Gastroesophageal sphincter (tissue), 4 donors: Measurements from ENCODE around the gene HSBP1L1. TPM values are rescaled to one million over a fixed set of nuclear protein-coding genes. Genes with fewer than 3 reads are reported as not detected.

Experiments
- ATAC-seq: fragments of 150-250 bp; one replicate; pipeline ENCODE4 v1.9.1; 2016; ENCODE audit warnings: mild to moderate bottlenecking, moderate library complexity
- H3K27ac ChIP-seq, 4 donors: fragments of 200-600 bp; sonication (generic) in 3 of 4; 1 replicate in 3 of 4; 2 replicates in 1 of 4; pipeline ENCODE4 v1.5.1; 2016 to 2019
- H3K27me3 ChIP-seq: fragments of 200-600 bp; sonication (generic); one replicate; pipeline ENCODE4 v1.5.1; 2019
- H3K36me3 ChIP-seq, 2 donors: fragments of 200-600 bp; sonication (generic); one replicate each; pipeline ENCODE4 v1.5.1; 2019; ENCODE audit warnings: control low read depth in 1 of 2
- H3K4me1 ChIP-seq, 3 donors: fragments of 200-600 bp; sonication (generic); 1 replicate in 2 of 3; 2 replicates in 1 of 3; pipeline ENCODE4 v1.5.1; 2016 to 2019; ENCODE audit warnings: control low read depth in 2 of 3
- H3K4me3 ChIP-seq, 2 donors: fragments of 200-600 bp; sonication (generic); one replicate each; pipeline ENCODE4 v1.5.1; 2019; ENCODE audit warnings: mild to moderate bottlenecking in 1 of 2, moderate library complexity in 1 of 2
- H3K9me3 ChIP-seq, 3 donors: fragments of 200-600 bp; sonication (generic); one replicate each; pipeline ENCODE4 v1.5.1; 2017 to 2019; ENCODE audit warnings: control low read depth in 2 of 3
- EP300 ChIP-seq: sonication (generic); formaldehyde crosslinking; IDR thresholded peaks from one replicate; pipeline ENCODE4 v1.6.1; 2017; ENCODE audit warnings: antibody characterized with exemption, mild to moderate bottlenecking
- POLR2A ChIP-seq, 2 donors: fragments of 450-650 bp; IDR thresholded peaks; one replicate each; pipeline ENCODE4 v1.6.1; 2017; ENCODE audit warnings: antibody characterized with exemption in 2 of 2, mild to moderate bottlenecking in 2 of 2, moderate library complexity in 1 of 2
- POLR2AphosphoS5 ChIP-seq: sonication (generic); formaldehyde crosslinking; IDR thresholded peaks from one replicate; pipeline ENCODE4 v1.6.1; 2017; ENCODE audit warnings: antibody characterized with exemption
- WGBS, 2 donors: methylation state at CpG; one replicate each; pipeline ENCODE4 v1.1.5; 2018; ENCODE audit warnings: low coverage in 1 of 2; 5-methylcytosine and 5-hydroxymethylcytosine counted together
- total RNA-seq, 4 donors: library from RNA; depleted of rRNA; stranded (reverse); fragments of >200 nt; gene quantifications; one replicate each; pipeline ENCODE4 v1.1.0, GENCODE V29; 2016
- TF ChIP-seq, protein P1 (sequence below), 4 experiments: fragments of 200-600 bp in 2 of 4; fragments of 450-650 bp in 2 of 4; sonication (generic) in 1 of 4; IDR thresholded peaks; one replicate each; pipeline ENCODE4 v1.5.1; 2017 to 2019; ENCODE audit warnings: antibody characterized with exemption in 4 of 4, mild to moderate bottlenecking in 2 of 4, moderate library complexity in 2 of 4

Gene HSBP1L1
- total RNA-seq, 4 donors from 2014 or later = 3.2 to 23.8 (median 12.4) TPM

DNA sequence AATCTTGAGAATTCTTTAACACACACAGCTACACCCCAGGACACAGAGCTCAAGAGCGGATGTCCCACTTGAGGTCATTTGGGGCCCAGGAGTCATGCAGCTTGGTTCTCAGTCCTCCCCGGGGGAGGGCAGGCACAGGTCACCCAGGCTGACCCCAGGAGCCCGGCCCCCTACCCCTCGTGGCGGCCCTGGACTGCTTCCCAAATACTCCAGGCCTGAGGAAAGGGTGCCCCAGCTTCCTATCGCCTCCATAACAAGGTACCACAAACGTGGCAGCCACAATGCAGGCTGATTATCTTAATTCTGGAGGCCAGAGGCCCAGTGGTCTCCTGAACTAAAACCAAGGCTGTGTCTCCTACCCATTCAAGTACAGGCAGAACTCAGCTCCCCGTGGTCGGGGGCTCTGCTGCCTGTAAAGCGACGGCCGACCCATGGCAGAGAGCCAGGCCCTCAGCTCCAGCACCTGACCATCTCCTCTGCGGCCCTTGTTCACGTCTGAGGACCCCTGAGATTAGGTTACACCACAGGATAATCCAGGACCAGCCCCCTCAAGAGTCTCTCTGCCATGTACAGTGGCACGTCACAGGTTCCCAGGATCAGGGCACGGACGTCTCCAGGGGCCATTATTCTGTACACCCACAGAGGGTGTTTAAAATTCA, 23.5 kb upstream of the HSBP1L1 start:
- Histone ChIP-seq H3K9me3 (peaks cover 0 to 1% (median 0%) of the 10 kb centered on the region in 3 donors), H3K27ac (no peak overlapping the region), H3K4me3 (no peak overlapping the region), H3K4me1 (peaks cover 0 to 30% (median 15%) of the 10 kb centered on the region in 3 donors), H3K27me3 (no peaks in the 10 kb centered on the region), H3K36me3 (peaks cover 0 to 63% of the 10 kb centered on the region in 2 donors)
- no peak for ATAC-seq
- 74% methylated on average over 8 of the region's 17 CpGs; no CpG with 5 or more reads in 1 of the 2 donors for whole genome bisulfite sequencing, 2 donors
- no peak for TF ChIP-seq POLR2A (IDR thresholded peaks at IDR 0.05)
- TF ChIP-seq, protein P1, sequence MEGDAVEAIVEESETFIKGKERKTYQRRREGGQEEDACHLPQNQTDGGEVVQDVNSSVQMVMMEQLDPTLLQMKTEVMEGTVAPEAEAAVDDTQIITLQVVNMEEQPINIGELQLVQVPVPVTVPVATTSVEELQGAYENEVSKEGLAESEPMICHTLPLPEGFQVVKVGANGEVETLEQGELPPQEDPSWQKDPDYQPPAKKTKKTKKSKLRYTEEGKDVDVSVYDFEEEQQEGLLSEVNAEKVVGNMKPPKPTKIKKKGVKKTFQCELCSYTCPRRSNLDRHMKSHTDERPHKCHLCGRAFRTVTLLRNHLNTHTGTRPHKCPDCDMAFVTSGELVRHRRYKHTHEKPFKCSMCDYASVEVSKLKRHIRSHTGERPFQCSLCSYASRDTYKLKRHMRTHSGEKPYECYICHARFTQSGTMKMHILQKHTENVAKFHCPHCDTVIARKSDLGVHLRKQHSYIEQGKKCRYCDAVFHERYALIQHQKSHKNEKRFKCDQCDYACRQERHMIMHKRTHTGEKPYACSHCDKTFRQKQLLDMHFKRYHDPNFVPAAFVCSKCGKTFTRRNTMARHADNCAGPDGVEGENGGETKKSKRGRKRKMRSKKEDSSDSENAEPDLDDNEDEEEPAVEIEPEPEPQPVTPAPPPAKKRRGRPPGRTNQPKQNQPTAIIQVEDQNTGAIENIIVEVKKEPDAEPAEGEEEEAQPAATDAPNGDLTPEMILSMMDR (IDR thresholded peaks at IDR 0.05) = no peak

DNA sequence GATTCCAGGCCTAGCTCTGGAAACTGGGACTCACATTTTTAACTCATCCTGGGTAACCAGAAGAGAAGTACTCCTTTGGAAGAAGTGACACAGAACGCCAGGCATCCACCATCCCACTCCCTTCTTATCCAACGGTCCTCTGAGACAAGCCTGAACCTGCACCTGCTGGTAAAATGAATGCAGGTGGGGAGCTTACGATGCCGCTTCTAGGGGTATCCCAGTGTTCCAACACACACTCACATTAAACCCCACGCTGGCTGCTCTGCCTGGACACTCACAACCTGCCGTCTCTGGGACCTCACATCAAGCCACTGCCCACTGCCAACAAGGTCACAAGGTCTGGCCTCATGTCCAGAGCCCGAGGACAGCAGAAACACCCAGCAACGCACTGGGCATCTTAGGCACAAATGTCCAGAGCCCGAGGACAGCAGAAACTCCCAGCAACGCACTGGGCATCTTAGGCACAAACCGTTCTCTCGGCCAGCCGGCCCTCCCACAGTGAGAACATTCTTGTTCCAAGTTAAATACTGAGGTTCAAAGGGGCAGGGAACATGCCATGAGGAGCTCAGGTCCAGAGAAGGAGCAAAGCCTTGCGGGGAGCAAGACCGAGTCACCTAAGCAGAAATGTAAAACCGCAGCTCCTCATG, 22.8 kb upstream of the HSBP1L1 start:
- Histone ChIP-seq H3K9me3 (no peaks in the 10 kb centered on the region), H3K4me1 (peaks cover 0 to 35% (median 15%) of the 10 kb centered on the region in 3 donors), H3K27me3 (no peaks in the 10 kb centered on the region), H3K4me3 (no peak overlapping the region), H3K36me3 (peaks cover 0 to 60% of the 10 kb centered on the region in 2 donors), H3K27ac (no peak overlapping the region)
- TF ChIP-seq POLR2AphosphoS5 (no peak), POLR2A (IDR thresholded peaks at IDR 0.05) (no peak), EP300 (no peak)
- TF ChIP-seq, protein P1 (IDR thresholded peaks at IDR 0.05) = no peak
- WGBS, 2 donors = 83 to 92% methylated on average over 2 to 4 of the region's 16 CpGs
- no peak for ATAC-seq

DNA sequence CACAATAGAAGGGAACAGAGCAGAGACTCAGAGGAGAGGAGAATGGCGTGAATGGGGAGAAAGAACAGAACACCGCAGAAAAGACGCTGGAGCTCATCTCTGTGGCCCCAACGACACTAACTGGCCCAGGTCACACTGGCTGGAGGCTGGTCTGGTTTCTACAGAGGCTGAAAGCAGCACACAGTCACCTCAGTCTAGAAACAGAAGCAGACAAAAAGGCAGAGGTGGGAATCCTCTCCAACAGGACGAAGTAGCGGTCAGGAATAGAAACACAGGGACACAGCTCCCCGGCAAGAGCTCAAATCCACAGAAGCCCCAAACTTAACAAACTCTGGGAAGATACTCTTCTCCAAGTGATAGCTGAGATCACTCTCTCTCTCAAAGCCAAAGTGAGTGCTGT, 22.2 kb upstream of the HSBP1L1 start:
- Histone ChIP-seq H3K4me1 (peaks cover 0 to 41% (median 15%) of the 10 kb centered on the region in 3 donors), H3K27me3 (no peaks in the 10 kb centered on the region), H3K36me3 (peaks cover 0 to 60% of the 10 kb centered on the region in 2 donors), H3K9me3 (no peaks in the 10 kb centered on the region), H3K4me3 (no peak overlapping the region), H3K27ac (no peak overlapping the region)
- WGBS, 2 donors = 87 to 89% methylated on average over 5 to 7 of the region's 7 CpGs
- no peak for TF ChIP-seq EP300
- TF ChIP-seq, protein P1 (IDR thresholded peaks at IDR 0.05) = no peak
- no peak for TF ChIP-seq POLR2AphosphoS5
- no peak for ATAC-seq

DNA sequence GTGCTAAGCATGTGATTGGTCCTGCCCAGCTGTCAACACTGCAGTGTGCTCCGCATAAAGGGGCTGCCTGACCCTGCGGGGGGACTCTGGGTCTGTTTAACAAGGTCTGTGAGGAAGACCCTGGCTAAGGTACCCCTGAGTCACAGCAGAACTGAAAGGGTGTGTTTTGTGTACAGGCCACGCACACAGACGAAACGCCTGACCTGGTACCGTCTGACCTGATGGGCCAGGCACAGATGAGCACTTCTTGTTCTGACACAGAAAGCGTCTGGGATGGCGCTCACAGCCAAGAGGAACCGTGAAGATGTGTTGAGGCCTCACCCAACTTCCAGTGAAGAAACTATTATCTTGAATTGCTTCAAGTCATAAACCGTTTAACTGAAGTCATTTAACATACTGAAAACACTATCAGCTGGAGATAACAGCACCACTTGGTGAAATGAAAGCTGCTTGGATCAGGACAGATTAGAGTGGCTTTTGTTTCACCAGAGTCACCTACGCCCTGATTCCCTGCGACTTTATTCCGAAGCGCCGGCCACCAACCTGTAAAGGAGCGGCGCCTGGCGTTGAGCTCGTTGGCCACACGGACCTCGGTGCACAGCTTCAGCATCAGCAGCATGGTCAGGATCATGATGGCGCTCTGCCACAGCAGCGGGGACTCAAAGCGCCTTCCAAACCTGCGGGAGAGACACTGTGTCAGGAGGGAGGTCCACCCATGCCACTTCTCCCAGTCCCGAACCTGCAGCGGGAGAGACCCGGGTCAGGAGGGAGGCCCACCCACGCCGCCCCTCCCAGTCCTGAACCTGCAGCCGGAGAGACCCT, 21.4 kb upstream of the HSBP1L1 start:
- 73 to 83% methylated on average over 6 to 13 of the region's 31 CpGs for WGBS, 2 donors
- Histone ChIP-seq H3K27me3 (no peaks in the 10 kb centered on the region), H3K9me3 (no peaks in the 10 kb centered on the region), H3K4me1 (peaks cover 0 to 49% (median 15%) of the 10 kb centered on the region in 3 donors), H3K4me3 (no peak overlapping the region), H3K27ac (no peak overlapping the region), H3K36me3 (peaks cover 0 to 60% of the 10 kb centered on the region in 2 donors)
- no peak for ATAC-seq
- TF ChIP-seq EP300 (no peak), POLR2A (IDR thresholded peaks at IDR 0.05) (no peak), POLR2AphosphoS5 (no peak)
- TF ChIP-seq, protein P1 (IDR thresholded peaks at IDR 0.05) = no peak
